PC-9 (cell line): Measurements from ENCODE around the gene TOM1. TPM values are rescaled to one million over a fixed set of nuclear protein-coding genes. Genes with fewer than 3 reads are reported as not detected.

Experiments used
- BruUV-seq: library from RNA; stranded (reverse); fragments of 400-500 nt; replicated peaks from 2 replicates; lab custom pipeline; 2021; lab: Mats Ljungman, UMichigan
- CTCF ChIA-PET: fragments of 300-600 bp; sonication (Branson Sonifier 250); formaldehyde crosslinking; loops from one replicate; lab custom pipeline; 2022; ENCODE audit warnings: antibody characterized with exemption; lab: Charles Lee
- POLR2A ChIA-PET: fragments of 300-600 bp; sonication (Branson Sonifier 250); formaldehyde crosslinking; loops from one replicate; lab custom pipeline; 2022; ENCODE audit warnings: antibody characterized with exemption; ENCODE audit not compliant: unreplicated experiment; lab: Charles Lee
- DNase-seq, 2 experiments: peaks; one replicate each; pipeline versions ENCODE4 v3.0.0 to v3.0.0-alpha.2; 2015 to 2022; ENCODE audit warnings: mixed read lengths in 1 of 2
- H2AFZ ChIP-seq: fragments of 200-600 bp; sonication (generic); 2 replicates; pipeline ENCODE4 v1.8.1; 2017; ENCODE audit warnings: antibody characterized with exemption
- H3F3A ChIP-seq: fragments of 200-600 bp; sonication (generic); 2 replicates; pipeline ENCODE4 v1.8.1; 2017; ENCODE audit warnings: antibody characterized with exemption, mild to moderate bottlenecking, low read depth; ENCODE audit not compliant: insufficient read depth
- H3K27ac ChIP-seq: fragments of 200-600 bp; sonication (generic); 2 replicates; pipeline ENCODE4 v1.6.1; 2016; ENCODE audit warnings: mixed run types
- H3K27me3 ChIP-seq: fragments of 200-600 bp; sonication (generic); 2 replicates; pipeline ENCODE4 v1.6.1; 2016; ENCODE audit warnings: low read depth, mixed run types; ENCODE audit not compliant: insufficient read depth
- H3K36me3 ChIP-seq: fragments of 200-600 bp; sonication (generic); 2 replicates; pipeline ENCODE4 v1.6.1; 2016; ENCODE audit warnings: low read depth, mixed run types
- H3K4me1 ChIP-seq: fragments of 200-600 bp; sonication (generic); replicated peaks from 2 replicates; pipeline ENCODE4 v1.6.1; 2016; ENCODE audit warnings: mixed run types; ENCODE audit not compliant: insufficient read depth
- H3K4me2 ChIP-seq: fragments of 200-600 bp; sonication (generic); 2 replicates; pipeline ENCODE4 v1.6.1; 2017; ENCODE audit warnings: mixed run types
- H3K4me3 ChIP-seq: fragments of 200-600 bp; sonication (generic); 2 replicates; pipeline ENCODE4 v1.6.1; 2016; ENCODE audit warnings: mixed run types
- H3K79me2 ChIP-seq: fragments of 200-600 bp; sonication (generic); 2 replicates; pipeline ENCODE4 v1.6.1; 2017; ENCODE audit warnings: low read depth, mixed run types
- H3K9me2 ChIP-seq: fragments of 200-600 bp; sonication (generic); 2 replicates; pipeline ENCODE4 v1.8.1; 2017; ENCODE audit warnings: mild to moderate bottlenecking; ENCODE audit not compliant: insufficient read depth
- H3K9me3 ChIP-seq: fragments of 200-600 bp; sonication (generic); 2 replicates; pipeline ENCODE4 v1.8.1; 2016; ENCODE audit warnings: low read depth; ENCODE audit not compliant: insufficient read depth
- H4K20me1 ChIP-seq: fragments of 200-600 bp; sonication (generic); 2 replicates; pipeline ENCODE4 v1.8.1; 2017; ENCODE audit not compliant: insufficient read depth
- EZH2 ChIP-seq: fragments of 200-600 bp; sonication (generic); IDR thresholded peaks from 2 replicates; pipeline ENCODE4 v1.8.0; 2017; ENCODE audit warnings: antibody characterized with exemption, low read depth
- intact Hi-C: fragments of 100-400 bp; cut with micrococcal nuclease; formaldehyde crosslinking; loops from one replicate; pipeline ENCODE4 v1.10.0; 2022; ENCODE audit not compliant: unreplicated experiment
- total RNA-seq: library from RNA; stranded (reverse); gene quantifications from 2 replicates; pipeline ENCODE4 v1.2.3, GENCODE V29; 2021
- TF ChIP-seq, protein P1 (sequence below): fragments of 200-600 bp; sonication (generic); conservative IDR thresholded peaks from 2 replicates; pipeline ENCODE4 v1.6.1; 2017; ENCODE audit warnings: mixed run types, antibody characterized with exemption, mild to moderate bottlenecking, moderate library complexity

Gene TOM1
- total RNA-seq, 1 experiment from 2014 or later: 43.6 TPM

GRCh38 chr22:35348703-35349102 lies 49.0 kb downstream of the TOM1 start:
- BruUV-seq: no TSS peak

DNA sequence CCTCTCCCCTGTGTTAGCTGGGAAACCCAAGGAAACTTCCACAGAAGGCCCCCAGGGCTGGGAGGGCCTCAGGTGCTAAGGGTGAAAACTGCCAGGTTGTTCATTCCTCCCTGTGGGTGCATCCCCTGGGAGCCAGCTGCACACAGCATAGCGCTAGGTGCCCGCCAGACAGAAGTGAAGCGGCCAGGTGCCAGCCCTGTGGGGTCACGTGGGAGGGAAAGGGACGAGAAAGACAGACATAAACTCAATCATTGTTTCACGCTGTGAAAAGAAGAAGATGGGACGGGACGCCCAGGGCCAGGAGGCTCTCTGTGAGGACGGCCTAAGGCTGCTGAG lies 49.6 kb downstream of the TOM1 start:
- H3F3A ChIP-seq: peaks cover 9% of the 10 kb centered on the region
- intact Hi-C loops: no loop called here

More at GRCh38 chr22:35348703-35349102, 49.0 kb downstream of the TOM1 start:
- Histone ChIP-seq H3K27ac (no peak overlapping the region), H3K79me2 (no peaks in the 10 kb centered on the region), H4K20me1 (no peaks in the 10 kb centered on the region), H3K4me2 (no peak overlapping the region), H3K9me3 (no peaks in the 10 kb centered on the region), H3K9me2 (no peaks in the 10 kb centered on the region), H2AFZ (no peak overlapping the region), H3K4me1 (peaks cover 12% of the 10 kb centered on the region), H3K36me3 (peaks cover 4% of the 10 kb centered on the region), H3K27me3 (no peaks in the 10 kb centered on the region), H3K4me3 (no peak overlapping the region), H3F3A (peaks cover 9% of the 10 kb centered on the region)
- TF ChIP-seq, protein P1, sequence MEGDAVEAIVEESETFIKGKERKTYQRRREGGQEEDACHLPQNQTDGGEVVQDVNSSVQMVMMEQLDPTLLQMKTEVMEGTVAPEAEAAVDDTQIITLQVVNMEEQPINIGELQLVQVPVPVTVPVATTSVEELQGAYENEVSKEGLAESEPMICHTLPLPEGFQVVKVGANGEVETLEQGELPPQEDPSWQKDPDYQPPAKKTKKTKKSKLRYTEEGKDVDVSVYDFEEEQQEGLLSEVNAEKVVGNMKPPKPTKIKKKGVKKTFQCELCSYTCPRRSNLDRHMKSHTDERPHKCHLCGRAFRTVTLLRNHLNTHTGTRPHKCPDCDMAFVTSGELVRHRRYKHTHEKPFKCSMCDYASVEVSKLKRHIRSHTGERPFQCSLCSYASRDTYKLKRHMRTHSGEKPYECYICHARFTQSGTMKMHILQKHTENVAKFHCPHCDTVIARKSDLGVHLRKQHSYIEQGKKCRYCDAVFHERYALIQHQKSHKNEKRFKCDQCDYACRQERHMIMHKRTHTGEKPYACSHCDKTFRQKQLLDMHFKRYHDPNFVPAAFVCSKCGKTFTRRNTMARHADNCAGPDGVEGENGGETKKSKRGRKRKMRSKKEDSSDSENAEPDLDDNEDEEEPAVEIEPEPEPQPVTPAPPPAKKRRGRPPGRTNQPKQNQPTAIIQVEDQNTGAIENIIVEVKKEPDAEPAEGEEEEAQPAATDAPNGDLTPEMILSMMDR: no peak
- no peak for TF ChIP-seq EZH2
- intact Hi-C loops: no loop called here
- no peak for DNase-seq
- CTCF ChIA-PET: no interaction called here
- POLR2A ChIA-PET: no interaction called here

DNA sequence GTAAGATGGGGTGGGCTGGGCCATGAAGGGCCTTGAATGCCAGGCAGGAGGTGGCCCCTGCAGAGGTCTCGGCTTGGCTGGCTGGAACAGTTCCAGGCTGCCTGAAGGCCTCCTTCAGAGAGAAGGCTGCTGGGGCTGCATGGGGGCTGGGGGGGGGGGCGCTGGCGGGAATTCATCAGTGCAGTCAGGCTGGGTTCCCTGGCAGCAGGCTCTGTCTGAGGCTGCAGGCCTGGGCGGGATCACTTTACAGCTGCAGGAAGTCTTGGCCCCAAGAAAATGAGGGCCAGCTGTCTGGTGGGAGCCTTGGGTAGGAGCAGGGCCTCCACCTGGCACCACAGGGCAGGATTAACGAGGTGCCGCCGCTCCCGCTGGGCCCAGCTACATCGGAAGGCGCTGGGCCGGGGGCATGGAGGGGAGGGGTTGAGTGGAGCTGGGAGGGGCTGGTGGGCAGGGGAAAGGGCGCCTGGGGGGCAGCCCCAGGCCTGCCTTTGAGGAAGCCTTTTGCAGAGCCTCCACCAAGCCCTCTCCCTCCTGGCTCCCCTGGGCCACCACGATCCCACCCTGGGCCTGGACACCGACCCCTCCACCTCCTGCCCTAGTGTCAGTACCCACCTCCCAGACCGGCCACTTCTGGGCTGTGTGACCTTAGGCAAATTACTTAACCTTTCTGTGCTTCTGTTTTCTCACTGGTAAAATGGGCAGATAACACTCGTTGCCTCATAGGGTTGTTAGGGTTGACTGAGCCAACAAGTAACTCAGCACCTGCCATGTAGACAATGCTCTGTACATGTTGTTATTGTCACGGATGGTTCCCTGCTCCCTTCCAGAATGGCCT lies 50.2 kb downstream of the TOM1 start:
- intact Hi-C loops: loop anchor here (1.0 to 10.0 kb wide), 9 partner anchors 47 to 774 kb away; no protein-coding TSS in a partner anchor
- ChIA-PET POLR2A (no interaction called here), CTCF (interaction anchor here (0.6 to 1.9 kb wide), 4 partner anchors 16 to 277 kb away, joined by 6 to 14 read pairs (median 9); no protein-coding TSS in a partner anchor)
- Histone ChIP-seq H3K27ac (peak overlapping the region; percentile 24; the same call in 1 of the 2 replicates), H3F3A (peaks cover 9% of the 10 kb centered on the region), H3K4me1 (peaks cover 12% of the 10 kb centered on the region), H2AFZ (no peak overlapping the region; the same call in 1 of the 2 replicates), H3K9me2 (no peaks in the 10 kb centered on the region), H3K9me3 (no peaks in the 10 kb centered on the region), H3K36me3 (no peaks in the 10 kb centered on the region), H3K4me3 (no peak overlapping the region), H3K4me2 (peak overlapping the region; percentile 97), H4K20me1 (no peaks in the 10 kb centered on the region), H3K27me3 (no peaks in the 10 kb centered on the region), H3K79me2 (no peaks in the 10 kb centered on the region)
- no peak for TF ChIP-seq EZH2
- TF ChIP-seq, protein P1: no peak
- BruUV-seq: no TSS peak
- no peak for DNase-seq

More for the DNA sequence above, 49.6 kb downstream of the TOM1 start:
- Histone ChIP-seq H3K4me3 (no peak overlapping the region), H3K4me2 (no peak overlapping the region), H3K79me2 (no peaks in the 10 kb centered on the region), H3K9me2 (no peaks in the 10 kb centered on the region), H3K27ac (no peak overlapping the region), H3K4me1 (peaks cover 12% of the 10 kb centered on the region), H4K20me1 (no peaks in the 10 kb centered on the region), H2AFZ (no peak overlapping the region), H3K9me3 (no peaks in the 10 kb centered on the region), H3K27me3 (no peaks in the 10 kb centered on the region), H3K36me3 (no peaks in the 10 kb centered on the region)
- TF ChIP-seq, protein P1: no peak
- no peak for TF ChIP-seq EZH2
- ChIA-PET CTCF (interaction anchor here (0.6 kb wide), 2 partner anchors 15 to 253 kb away, joined by 6 to 10 read pairs; no protein-coding TSS in a partner anchor), POLR2A (no interaction called here)
- DNase-seq: no peak
- no TSS peak for BruUV-seq
